ENCODE data around the gene CAD.
A peak's percentile ranks its signal among the peaks of the same experiment; 100 is the strongest.

The CAD gene

GRCh38 chr2:27231921-27232320 lies 14.8 kb downstream of the CAD start:
- DNase-seq, result no peak

GRCh38 chr2:27233341-27233740 lies 16.2 kb downstream of the CAD start:
- no peak for DNase-seq

GRCh38 chr2:27236136-27236535 lies 19.0 kb downstream of the CAD start:
- no peak for DNase-seq

GRCh38 chr2:27236626-27237025 lies 19.5 kb downstream of the CAD start:
- DNase-seq, result no peak

- DNase-seq, result no peak
Measured at GRCh38 chr2:27237341-27237945, 20.3 kb downstream of the CAD start.

GRCh38 chr2:27238976-27239375 lies 21.8 kb downstream of the CAD start:
- no peak for DNase-seq

GRCh38 chr2:27240406-27240805 lies 23.2 kb downstream of the CAD start:
- DNase-seq, result no peak

- DNase-seq, result no peak
Measured at GRCh38 chr2:27241761-27242613, 24.8 kb downstream of the CAD start.

GRCh38 chr2:27242614-27242951 lies 25.4 kb downstream of the CAD start:
- DNase-seq, result no peak

- DNase-seq, result no peak
Measured at GRCh38 chr2:27243391-27244130, 26.4 kb downstream of the CAD start.

GRCh38 chr2:27245116-27245515 lies 27.9 kb downstream of the CAD start:
- DNase-seq, result no peak

GRCh38 chr2:27245626-27246025 lies 28.5 kb downstream of the CAD start:
- no peak for DNase-seq

GRCh38 chr2:27247893-27248292 lies 30.7 kb downstream of the CAD start:
- no peak for DNase-seq

GRCh38 chr2:27249159-27249890 lies 32.2 kb downstream of the CAD start:
- no peak for DNase-seq

GRCh38 chr2:27249891-27250651 lies 32.9 kb downstream of the CAD start:
- peak; percentile 1 for DNase-seq

GRCh38 chr2:27250652-27251379 lies 33.6 kb downstream of the CAD start:
- no peak for DNase-seq

GRCh38 chr2:27251766-27252165 lies 34.6 kb downstream of the CAD start:
- no peak for DNase-seq

GRCh38 chr2:27255187-27255586 lies 38.0 kb downstream of the CAD start:
- DNase-seq, result no peak

GRCh38 chr2:27255660-27256059 lies 38.5 kb downstream of the CAD start:
- no peak for DNase-seq

GRCh38 chr2:27256855-27257454 lies 39.8 kb downstream of the CAD start:
- no peak for DNase-seq

- no peak for DNase-seq
Measured at GRCh38 chr2:27258051-27258450, 40.9 kb downstream of the CAD start.

All from DMS153 (cell line).